ENCODE measurements around the gene POLR3A. TPM values are rescaled to one million over a fixed set of nuclear protein-coding genes. Genes with fewer than 3 reads are reported as not detected.
A peak's percentile ranks its signal among the peaks of the same experiment; 100 is the strongest.

POLR3A gene
- total RNA-seq, 1 donor = 18.6 TPM

- H3K4me3 ChIP-seq (ENCODE audit: low read depth, low read length) = no peak overlapping the region
- TF ChIP-seq CTCF (IDR thresholded peaks at IDR 0.05; ENCODE audit: insufficient read depth, low read depth, low read length) = no peak
- no peak for DNase-seq (ENCODE audit: low read depth)
Observed at GRCh38 chr10:78062296-78062695, 33.0 kb upstream of the POLR3A start.

DNA sequence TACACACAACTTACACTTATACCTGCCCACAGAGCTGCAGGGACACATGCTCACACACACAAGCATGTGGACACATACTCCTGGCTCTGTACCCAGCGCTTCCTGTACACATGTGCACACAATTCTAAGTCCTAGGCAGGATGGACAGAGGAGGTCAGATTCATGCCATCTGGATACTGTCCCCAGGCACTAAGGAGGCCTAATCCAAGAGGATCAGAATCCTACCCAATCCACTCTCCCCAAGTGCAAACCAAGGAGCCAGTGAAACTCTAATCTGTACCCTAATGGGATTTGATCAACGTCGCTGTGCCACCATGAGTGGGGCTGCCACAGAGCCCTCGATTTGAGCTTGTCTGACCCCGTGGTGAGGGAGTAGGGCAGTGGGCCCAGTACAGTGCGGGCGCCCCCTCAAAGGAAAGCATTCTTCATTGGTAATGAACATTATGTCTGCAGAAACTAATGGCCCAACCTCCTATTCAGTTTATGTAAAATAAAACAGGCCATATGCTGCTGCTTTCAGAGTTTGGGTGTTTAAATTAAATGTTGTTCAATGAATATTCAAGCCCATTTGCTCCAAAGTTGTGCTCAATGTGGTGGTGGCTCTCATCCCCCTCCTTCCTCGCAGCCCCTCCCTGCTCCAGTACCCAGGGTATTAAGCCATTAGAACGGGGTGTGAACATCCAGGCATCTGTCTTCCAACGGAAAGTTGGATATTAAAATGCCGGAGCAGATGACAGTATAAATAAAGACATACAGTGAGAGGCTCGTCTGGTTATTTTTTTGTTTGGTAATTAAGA is 30.8 kb upstream of the POLR3A start:
- DNase-seq (ENCODE audit: low read depth) = no peak
- TF ChIP-seq CTCF (IDR thresholded peaks at IDR 0.05; ENCODE audit: insufficient read depth, low read depth, low read length) = no peak
- no peak overlapping the region for H3K4me3 ChIP-seq (ENCODE audit: low read depth, low read length)

- TF ChIP-seq CTCF (IDR thresholded peaks at IDR 0.05; ENCODE audit: insufficient read depth, low read depth, low read length) = no peak
- DNase-seq (ENCODE audit: low read depth) = no peak
- no peak overlapping the region for H3K4me3 ChIP-seq (ENCODE audit: low read depth, low read length)
Observed at GRCh38 chr10:78058562-78058961, 29.2 kb upstream of the POLR3A start.

- no peak for TF ChIP-seq CTCF (IDR thresholded peaks at IDR 0.05; ENCODE audit: insufficient read depth, low read depth, low read length)
- peak; percentile 55 for DNase-seq (ENCODE audit: low read depth)
- no peak overlapping the region for H3K4me3 ChIP-seq (ENCODE audit: low read depth, low read length)
Observed at GRCh38 chr10:78053211-78053868, 24.0 kb upstream of the POLR3A start.

DNA sequence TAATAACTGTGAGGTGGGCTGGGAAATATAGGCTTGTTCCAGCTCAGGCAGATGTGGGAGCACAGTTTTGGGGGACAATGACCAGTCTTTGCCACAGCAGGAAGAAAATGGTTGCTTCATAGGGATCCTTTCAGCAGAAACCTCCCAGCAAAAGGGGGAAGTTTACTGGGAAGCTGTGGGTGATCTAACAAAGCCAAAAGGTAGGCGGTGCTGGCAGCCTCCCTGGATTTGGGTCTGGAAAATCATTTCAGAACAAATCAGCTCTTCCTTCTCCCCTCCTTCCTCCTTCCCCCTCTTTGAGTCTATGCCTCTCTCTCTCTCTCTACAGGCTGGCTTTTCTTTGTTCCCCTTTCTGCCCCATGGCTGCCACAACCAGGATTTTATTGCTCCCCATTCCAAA is 20.5 kb upstream of the POLR3A start:
- no peak for DNase-seq (ENCODE audit: low read depth)
- no peak for TF ChIP-seq CTCF (IDR thresholded peaks at IDR 0.05; ENCODE audit: insufficient read depth, low read depth, low read length)
- no peak overlapping the region for H3K4me3 ChIP-seq (ENCODE audit: low read depth, low read length)

DNA sequence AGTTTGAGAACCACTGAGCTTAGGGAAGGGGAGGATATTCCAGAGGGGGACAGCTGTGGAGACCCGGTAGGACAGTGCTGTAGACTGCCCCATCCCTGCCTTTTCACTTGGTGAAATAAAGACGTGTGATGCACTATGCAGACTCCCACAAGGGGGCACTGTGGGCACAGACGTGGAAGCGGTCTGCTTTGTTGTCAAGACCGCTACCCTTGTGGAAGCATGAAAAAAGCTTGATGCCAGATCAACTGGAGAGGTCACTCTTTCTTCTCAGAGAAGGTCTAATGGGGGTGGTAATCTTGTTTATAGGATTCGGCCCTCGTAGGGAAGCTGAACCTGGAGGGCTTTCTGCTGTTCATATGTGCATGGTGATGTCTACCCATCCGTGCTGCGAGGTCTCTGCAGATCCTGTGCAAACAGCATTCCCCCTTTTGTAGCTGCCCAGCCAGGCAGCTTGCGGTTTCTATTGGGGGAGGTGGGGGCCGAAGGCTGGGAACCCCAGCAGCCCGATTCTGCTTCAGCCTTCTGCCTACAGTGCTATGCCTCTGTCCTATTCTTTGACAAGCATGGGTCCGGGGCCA is 18.1 kb upstream of the POLR3A start:
- peak; percentile 93 for TF ChIP-seq CTCF (IDR thresholded peaks at IDR 0.05; ENCODE audit: insufficient read depth, low read depth, low read length)
- DNase-seq (ENCODE audit: low read depth) = peak; percentile 84
- no peak overlapping the region for H3K4me3 ChIP-seq (ENCODE audit: low read depth, low read length)
